Gastrocnemius medialis (tissue), 4 donors: Measurements from ENCODE around the gene ARHGAP26.

Experiments used
- POLR2A ChIP-seq, 2 donors: fragments of 450-650 bp; IDR thresholded peaks; one replicate each; pipeline ENCODE4 v1.6.1; 2017; ENCODE audit warnings: antibody characterized with exemption in 2 of 2, mild to moderate bottlenecking in 2 of 2, moderate library complexity in 2 of 2
- TF ChIP-seq, protein P1 (sequence below), 5 experiments: fragments of 450-650 bp in 3 of 5; fragments of 200-600 bp in 2 of 5; sonication (generic) in 2 of 5; IDR thresholded peaks in 4 of 5; conservative IDR thresholded peaks in 1 of 5; 1 replicate in 4 of 5; 2 replicates in 1 of 5; pipeline ENCODE4 v1.5.1; 2016 to 2019; ENCODE audit warnings: antibody characterized with exemption in 5 of 5, mild to moderate bottlenecking in 3 of 5, moderate library complexity in 3 of 5

DNA sequence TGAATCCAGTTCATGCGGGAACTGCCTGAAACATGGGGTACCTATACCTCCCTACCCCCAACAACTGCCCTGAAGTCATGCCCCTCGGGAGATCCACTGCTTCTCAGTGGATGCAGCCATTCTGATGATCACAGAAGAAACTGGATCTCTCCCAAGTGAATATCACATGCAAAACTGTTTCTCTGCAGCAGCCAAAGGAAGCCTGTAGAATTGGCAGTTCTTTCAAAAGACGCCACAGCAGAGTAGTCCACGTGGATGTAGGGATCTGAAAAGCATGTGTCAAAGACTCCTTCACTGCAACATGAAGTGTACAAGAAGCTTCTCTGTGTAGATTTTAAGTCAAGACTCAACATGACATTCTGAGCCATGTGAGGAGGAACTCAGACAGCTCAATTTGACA lies 346.6 kb downstream of the ARHGAP26 start:
- TF ChIP-seq, protein P1, sequence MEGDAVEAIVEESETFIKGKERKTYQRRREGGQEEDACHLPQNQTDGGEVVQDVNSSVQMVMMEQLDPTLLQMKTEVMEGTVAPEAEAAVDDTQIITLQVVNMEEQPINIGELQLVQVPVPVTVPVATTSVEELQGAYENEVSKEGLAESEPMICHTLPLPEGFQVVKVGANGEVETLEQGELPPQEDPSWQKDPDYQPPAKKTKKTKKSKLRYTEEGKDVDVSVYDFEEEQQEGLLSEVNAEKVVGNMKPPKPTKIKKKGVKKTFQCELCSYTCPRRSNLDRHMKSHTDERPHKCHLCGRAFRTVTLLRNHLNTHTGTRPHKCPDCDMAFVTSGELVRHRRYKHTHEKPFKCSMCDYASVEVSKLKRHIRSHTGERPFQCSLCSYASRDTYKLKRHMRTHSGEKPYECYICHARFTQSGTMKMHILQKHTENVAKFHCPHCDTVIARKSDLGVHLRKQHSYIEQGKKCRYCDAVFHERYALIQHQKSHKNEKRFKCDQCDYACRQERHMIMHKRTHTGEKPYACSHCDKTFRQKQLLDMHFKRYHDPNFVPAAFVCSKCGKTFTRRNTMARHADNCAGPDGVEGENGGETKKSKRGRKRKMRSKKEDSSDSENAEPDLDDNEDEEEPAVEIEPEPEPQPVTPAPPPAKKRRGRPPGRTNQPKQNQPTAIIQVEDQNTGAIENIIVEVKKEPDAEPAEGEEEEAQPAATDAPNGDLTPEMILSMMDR (IDR thresholded peaks at IDR 0.05 in 4 of 5, conservative IDR thresholded peaks at IDR 0.05 in 1 of 5): no peak
- TF ChIP-seq POLR2A (IDR thresholded peaks at IDR 0.05): no peak
